LNCaP clone FGC (cell line): Measurements from ENCODE around the gene SEPTIN10.
"Not testable (repeated sequence)": the region's sequence is repeated elsewhere in the genome, so short reads cannot be mapped to it uniquely, and the experiment has no call there.

Source experiments
- DNase-seq: peaks from one replicate; pipeline ENCODE4 v3.0.0-alpha.2; 2011; ENCODE audit warnings: low read depth
- H3K4me3 ChIP-seq: 2 replicates; pipeline ENCODE4 v1.5.1; 2011; ENCODE audit warnings: mild to moderate bottlenecking, low read depth, low read length, control low read depth
- TF ChIP-seq, protein P1 (sequence below): IDR thresholded peaks from 2 replicates; pipeline ENCODE4 v1.5.1; 2012; ENCODE audit warnings: mild to moderate bottlenecking; ENCODE audit not compliant: control insufficient read depth, insufficient read depth; ENCODE audit errors: extremely low read depth

Gene SEPTIN10

DNA sequence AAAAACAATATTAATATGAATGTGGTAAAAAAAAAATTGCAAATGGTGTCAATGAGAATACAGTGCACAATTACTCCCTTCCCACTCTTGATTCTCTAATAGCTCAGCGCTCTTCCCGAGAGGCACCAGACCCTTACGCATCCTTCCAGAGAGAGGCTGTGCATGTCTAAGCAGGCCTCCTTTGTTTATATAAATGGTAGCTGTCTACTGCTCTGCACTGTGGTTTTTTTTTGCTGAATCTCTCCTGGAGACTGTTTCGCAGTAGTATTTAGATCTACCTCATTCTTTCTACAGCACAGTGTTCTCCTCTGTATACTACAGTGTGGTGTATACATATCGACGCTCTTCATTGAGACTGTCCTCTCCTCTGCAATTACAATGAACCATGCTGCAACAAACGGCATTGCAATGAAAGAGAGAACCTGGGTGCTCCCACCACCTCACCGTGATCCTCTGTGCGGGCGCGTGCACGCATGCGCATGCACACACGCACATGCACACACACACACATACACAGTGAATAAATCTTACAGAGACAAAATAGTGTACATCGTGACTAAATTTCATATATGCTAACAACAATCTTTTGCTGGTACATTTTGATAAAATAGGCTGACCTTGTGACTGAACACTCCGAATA lies 19.4 kb downstream of the SEPTIN10 start:
- no peak overlapping the region for H3K4me3 ChIP-seq
- DNase-seq = no peak
- TF ChIP-seq, protein P1, sequence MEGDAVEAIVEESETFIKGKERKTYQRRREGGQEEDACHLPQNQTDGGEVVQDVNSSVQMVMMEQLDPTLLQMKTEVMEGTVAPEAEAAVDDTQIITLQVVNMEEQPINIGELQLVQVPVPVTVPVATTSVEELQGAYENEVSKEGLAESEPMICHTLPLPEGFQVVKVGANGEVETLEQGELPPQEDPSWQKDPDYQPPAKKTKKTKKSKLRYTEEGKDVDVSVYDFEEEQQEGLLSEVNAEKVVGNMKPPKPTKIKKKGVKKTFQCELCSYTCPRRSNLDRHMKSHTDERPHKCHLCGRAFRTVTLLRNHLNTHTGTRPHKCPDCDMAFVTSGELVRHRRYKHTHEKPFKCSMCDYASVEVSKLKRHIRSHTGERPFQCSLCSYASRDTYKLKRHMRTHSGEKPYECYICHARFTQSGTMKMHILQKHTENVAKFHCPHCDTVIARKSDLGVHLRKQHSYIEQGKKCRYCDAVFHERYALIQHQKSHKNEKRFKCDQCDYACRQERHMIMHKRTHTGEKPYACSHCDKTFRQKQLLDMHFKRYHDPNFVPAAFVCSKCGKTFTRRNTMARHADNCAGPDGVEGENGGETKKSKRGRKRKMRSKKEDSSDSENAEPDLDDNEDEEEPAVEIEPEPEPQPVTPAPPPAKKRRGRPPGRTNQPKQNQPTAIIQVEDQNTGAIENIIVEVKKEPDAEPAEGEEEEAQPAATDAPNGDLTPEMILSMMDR = no peak

DNA sequence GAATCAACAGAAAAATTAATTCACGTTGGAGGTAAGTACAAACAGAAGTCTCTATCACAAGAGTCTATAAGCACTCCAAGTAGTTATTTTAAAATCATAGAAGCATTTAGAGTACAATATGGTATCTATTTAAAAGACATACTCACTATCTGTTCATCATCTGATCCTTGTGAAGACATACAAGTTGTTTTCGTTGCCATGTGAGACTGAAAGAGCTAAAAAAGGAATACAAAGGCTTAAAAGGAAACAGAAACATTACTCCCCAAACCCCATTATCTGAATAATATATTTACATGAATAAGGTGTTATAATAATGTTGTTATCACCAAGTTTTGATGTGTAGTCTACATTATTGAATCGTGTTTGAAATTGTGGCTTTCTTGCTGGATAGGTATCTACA lies 20.9 kb downstream of the SEPTIN10 start:
- TF ChIP-seq, protein P1 = no peak
- H3K4me3 ChIP-seq = no peak overlapping the region
- DNase-seq = no peak

DNA sequence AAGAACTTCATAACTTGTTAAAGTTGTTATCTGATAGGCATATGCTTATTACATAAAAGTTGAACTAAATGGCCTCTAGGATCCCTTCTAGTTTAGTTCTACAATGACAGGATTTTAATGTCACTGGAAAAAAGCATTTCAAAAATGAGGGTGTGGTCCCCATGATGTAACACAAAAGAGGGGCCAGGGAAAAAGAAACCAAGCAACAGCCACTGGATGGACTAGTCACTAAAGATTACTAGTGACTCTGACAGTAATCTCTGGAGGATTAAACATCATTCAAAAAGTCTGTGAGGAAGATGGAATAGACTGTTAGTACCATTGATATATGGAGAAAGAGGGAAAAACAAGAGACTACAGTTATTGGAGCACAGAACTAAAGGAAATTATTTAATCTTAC lies 22.6 kb downstream of the SEPTIN10 start:
- no peak for DNase-seq
- TF ChIP-seq, protein P1 = no peak
- no peak overlapping the region for H3K4me3 ChIP-seq

DNA sequence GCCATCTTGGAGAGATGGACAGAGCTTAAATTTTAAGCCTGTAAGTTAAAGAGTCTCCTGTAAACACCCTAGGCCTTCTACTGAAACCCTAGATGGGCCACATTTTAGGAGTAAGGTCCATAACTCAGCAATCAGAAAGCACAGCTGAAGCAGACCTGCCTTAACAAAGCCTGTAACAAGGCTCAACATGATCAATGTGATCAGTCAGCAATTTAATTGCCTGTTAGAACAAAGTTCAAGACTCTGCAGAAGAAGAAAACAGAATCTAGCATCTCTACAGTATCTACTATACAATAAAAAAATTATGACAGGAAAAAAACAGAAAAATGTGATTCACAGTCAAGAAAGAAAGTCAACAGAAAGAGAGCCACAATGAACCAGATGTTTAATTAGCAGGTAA lies 27.1 kb downstream of the SEPTIN10 start:
- TF ChIP-seq, protein P1 = no peak
- H3K4me3 ChIP-seq = no peak overlapping the region

DNA sequence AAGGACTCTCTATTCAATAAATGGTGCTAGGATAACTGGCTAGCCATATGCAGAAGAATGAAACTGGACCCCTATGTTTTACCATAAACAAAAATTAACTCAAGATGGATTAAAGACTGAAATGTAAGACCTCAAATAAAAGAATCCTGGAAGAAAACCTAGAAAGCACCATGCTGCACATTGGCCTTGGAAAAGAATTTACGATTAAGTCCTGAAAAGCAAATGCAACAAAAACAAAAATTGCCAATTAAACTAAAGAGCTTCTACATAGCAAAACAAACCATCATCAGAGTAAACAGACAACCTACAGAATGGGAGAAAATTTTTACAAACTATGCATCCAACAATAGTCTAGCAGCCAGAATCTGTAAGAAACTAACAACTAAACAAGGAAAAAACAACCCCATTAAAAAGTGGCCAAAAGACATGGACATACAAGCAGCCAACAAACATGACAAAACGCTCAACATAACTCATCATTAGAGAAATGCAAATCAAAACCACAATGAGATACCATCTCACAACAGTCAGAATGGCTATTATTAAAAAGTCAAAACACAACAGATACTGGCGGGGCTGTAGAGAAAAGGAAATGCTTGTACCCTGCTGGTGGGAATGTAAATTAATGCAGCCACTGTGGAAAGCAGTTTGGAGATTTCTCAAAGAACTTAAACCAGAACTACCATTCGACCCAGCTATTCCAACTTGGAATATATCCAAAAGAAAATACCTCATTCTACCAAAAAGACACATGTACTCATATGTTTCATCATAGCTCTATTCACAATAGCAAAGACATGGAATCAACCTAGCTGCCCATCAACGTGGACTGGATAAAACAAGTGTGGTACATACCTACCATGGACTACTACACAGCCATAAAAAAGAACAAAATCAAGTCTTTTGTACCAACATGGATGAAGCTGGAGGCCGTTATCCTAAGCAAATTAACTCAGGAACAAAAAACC lies 30.6 kb downstream of the SEPTIN10 start:
- no peak overlapping the region for H3K4me3 ChIP-seq
- no peak for DNase-seq
- TF ChIP-seq, protein P1 = no peak

More for the DNA sequence above, 27.1 kb downstream of the SEPTIN10 start:
- DNase-seq = no peak

DNA sequence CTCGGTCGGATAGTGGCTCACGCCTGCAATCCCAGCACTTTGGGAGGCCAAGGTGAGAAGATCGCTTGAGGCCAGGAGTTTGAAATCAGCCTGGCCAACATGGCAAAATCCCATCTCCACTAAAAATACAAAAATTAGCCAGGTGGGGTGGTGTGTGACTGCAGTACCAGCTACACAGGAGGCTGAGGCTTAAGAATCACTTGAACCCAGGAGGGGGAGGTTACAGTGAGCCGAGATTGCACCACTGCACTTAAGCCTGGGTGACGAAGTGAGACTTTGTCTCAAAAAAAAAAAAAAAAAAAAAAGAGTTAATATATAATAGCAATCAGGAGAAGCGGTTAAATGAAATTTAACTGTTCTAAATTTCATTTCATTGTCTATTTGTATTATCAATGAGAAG lies 36.1 kb downstream of the SEPTIN10 start:
- not testable (repeated sequence) for DNase-seq, H3K4me3 ChIP-seq

DNA sequence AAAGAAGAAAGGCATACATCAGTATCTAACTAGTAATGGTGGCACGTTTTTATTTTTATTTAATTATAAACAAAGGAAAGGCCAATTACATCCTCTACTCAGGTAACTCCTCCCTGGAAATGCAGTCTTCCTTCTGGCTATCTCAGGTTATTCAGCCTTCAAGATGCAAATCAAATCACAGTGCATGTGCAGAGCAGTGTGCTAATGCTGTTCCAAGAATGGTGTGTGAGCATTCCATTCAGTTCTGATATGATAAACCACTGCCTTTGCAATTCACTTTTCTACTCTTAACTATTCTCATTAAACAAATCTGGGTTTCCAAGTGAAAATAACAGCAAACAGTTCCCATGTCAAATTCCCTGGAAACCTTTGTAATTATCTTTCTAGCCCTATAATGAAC lies 38.4 kb downstream of the SEPTIN10 start:
- no peak overlapping the region for H3K4me3 ChIP-seq
- TF ChIP-seq, protein P1 = no peak
- DNase-seq = no peak
